ENCODE results near the gene MVK. TPM values are rescaled to one million over a fixed set of nuclear protein-coding genes. Genes with fewer than 3 reads are reported as not detected.

Gene MVK
- total RNA-seq, 3 donors from 2014 or later: 18.9 to 30.0 (median 29.8) TPM

DNA sequence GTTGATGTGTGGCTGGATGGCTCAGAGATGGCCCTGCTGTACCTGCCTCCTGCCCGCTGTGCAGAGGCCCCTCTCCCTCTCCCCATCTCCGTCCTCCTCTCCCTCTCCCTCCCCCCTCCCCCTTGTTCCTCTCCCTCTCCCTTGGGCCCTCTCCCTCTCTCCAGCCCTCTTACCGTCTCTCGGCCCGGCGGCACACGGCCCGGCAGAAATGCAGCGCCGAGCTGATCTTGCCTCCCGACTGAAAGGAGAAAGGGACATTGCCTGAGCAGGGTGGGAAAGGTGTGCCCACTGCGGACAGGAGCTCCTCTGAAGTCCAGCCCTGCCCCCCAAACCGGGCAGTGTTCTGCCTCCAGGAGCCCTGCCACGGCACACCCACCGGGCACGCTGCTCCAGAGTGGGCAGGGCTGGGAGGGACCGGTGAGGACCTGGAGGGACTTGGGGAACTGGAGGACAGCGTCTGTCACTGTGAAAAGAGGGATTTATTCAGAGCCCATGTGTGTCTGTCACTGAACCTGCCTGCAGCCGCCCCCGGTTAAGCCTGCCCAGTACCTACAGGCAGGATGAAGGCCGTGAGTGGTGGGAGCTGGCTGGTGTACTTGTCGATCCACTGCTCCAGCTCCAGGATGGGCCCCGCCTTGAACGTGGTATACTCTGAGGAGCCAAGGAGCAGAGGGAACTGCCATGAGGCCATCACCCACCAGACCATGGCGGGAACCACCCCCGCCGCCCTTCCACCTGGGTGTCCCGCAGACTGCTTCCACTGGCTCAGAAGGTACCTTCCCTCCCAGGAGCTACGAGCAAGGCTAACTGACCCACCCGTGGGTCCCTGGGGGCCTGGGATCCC is 12.5 kb upstream of the MVK start:
- DNase-seq (no peak), ATAC-seq (no peak)
- Histone ChIP-seq H3K4me1 (ENCODE audit: low read depth) (peaks cover 8% of the 10 kb centered on the region), H3K9me3 (no peaks in the 10 kb centered on the region), H3K36me3 (ENCODE audit: low read depth) (no peaks in the 10 kb centered on the region), H3K4me3 (no peak overlapping the region)
- intact Hi-C loops (cut with DNase I, micrococcal nuclease): no loop called here
- TF ChIP-seq, protein P1, sequence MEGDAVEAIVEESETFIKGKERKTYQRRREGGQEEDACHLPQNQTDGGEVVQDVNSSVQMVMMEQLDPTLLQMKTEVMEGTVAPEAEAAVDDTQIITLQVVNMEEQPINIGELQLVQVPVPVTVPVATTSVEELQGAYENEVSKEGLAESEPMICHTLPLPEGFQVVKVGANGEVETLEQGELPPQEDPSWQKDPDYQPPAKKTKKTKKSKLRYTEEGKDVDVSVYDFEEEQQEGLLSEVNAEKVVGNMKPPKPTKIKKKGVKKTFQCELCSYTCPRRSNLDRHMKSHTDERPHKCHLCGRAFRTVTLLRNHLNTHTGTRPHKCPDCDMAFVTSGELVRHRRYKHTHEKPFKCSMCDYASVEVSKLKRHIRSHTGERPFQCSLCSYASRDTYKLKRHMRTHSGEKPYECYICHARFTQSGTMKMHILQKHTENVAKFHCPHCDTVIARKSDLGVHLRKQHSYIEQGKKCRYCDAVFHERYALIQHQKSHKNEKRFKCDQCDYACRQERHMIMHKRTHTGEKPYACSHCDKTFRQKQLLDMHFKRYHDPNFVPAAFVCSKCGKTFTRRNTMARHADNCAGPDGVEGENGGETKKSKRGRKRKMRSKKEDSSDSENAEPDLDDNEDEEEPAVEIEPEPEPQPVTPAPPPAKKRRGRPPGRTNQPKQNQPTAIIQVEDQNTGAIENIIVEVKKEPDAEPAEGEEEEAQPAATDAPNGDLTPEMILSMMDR (IDR thresholded peaks at IDR 0.05): no peak

DNA sequence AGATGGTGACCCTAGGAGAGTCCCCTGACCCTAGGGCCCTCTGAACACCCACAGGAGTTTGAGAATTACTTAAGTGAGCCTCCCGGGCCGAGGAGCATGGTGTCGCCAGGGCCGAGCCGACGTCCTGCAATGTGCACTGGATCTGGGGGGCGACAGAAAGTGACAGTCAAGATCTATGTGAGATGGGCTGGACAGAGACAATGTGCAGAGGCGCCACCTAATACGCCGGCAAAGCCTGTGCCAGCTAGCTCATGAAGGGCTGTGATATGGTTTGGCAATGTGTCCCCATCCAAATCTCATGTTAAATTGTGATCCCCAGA is 11.9 kb upstream of the MVK start:
- no peaks in the 10 kb centered on the region for H3K9me3 ChIP-seq
- no peak for ATAC-seq
- TF ChIP-seq, protein P1 (IDR thresholded peaks at IDR 0.05): no peak
- no peaks in the 10 kb centered on the region for H3K36me3 ChIP-seq (ENCODE audit: low read depth)
- intact Hi-C loops (cut with DNase I, micrococcal nuclease): no loop called here
- DNase-seq: no peak
- peaks cover 8% of the 10 kb centered on the region for H3K4me1 ChIP-seq (ENCODE audit: low read depth)
- H3K4me3 ChIP-seq: no peak overlapping the region

DNA sequence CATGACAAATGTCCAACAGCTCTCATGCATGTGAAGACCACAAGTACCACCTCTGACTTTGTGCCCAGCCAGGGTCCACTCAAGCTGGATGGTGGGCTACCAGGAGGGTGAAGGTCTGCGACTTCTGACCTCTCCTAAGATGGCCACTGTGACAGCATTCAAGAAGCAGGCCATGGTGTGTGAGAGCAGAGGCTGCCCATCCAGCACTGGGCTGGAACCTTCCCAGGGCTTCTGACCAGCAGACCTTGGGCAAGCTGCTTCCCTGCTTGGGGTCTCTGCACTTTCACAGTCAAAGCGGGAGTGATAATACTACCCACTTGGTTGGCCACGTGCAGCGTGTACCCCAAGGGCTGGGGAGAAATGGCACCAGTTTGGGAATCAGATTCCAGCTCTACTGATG is 10.7 kb upstream of the MVK start:
- TF ChIP-seq, protein P1 (IDR thresholded peaks at IDR 0.05): no peak
- ATAC-seq: no peak
- Histone ChIP-seq H3K36me3 (ENCODE audit: low read depth) (no peaks in the 10 kb centered on the region), H3K4me1 (ENCODE audit: low read depth) (peaks cover 8% of the 10 kb centered on the region), H3K9me3 (no peaks in the 10 kb centered on the region), H3K4me3 (no peak overlapping the region)
- DNase-seq: no peak
- intact Hi-C loops (cut with DNase I, micrococcal nuclease): no loop called here

DNA sequence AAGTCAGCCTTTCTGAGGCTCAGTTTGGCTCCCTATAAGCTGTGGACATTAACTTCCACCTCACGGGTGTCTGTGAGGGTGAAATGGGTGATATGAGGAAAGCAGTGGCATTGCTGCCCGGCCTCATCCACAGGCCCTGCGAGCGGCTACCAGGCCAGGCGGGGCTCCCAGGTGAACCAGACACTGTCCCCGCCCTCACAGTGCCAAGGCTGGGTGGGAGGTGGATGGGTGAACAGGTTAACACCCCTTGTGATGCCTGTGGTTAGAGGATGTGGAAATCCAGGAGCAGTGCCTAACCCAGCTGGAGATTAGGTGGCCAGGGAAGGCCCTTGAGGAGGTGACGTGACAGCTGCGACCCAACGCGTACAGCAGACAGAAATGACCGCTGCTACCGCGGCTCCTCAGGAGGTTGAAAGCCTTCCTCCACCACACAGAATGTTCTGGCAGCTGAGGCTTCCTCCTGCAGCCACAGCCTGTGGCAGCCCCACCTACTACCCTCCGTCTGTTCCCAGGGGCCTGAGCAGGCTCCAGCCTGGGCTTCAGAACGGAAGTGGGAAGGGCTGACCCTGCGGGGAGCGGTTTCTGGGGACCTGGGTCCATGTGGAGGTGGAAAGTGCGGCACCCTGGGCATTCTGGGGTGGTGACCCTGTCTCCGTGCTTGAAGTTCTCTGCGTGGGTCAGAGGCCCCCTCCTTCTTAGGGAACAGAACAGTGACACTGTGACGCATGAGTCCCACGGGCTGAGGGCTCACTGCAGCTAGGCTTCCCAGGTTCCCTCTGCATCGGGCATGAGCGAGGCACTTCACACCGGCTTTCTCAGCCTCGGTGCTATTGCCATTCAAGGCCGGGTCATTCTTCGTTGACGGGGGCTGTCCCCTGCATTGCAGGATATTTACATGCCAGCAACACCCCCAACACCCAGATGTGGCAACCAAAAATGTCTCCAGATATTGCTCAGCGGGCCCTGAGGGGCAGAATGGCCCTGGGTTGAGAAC is 10.0 kb upstream of the MVK start:
- Histone ChIP-seq H3K4me3 (no peak overlapping the region), H3K4me1 (ENCODE audit: low read depth) (peaks cover 3% of the 10 kb centered on the region), H3K9me3 (no peaks in the 10 kb centered on the region), H3K36me3 (ENCODE audit: low read depth) (no peaks in the 10 kb centered on the region)
- no peak for DNase-seq
- intact Hi-C loops (cut with DNase I, micrococcal nuclease): no loop called here
- TF ChIP-seq, protein P1 (IDR thresholded peaks at IDR 0.05): no peak
- no peak for ATAC-seq

DNA sequence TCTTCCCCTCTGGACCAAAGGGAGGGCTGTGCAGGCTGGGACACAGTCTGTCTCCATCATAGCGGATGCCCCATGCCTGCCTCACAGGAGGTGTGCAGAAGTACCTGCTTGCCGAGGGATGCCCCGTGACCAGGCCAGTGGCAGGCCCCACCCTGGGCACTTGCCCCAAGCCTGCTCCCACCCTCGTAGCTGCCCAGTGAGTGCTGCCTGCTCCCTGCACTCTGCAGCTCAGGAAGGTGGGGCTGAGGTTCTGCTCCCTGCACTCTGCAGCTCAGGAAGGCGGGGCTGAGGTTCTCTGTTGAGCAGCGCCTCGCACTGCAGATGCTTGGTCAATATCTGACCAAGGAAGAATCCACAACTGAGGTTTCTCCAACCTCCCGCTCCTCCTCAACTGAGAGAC is 7.2 kb upstream of the MVK start:
- H3K4me1 ChIP-seq (ENCODE audit: low read depth): no peaks in the 10 kb centered on the region
- DNase-seq (no peak), ATAC-seq (no peak)
- H3K4me3 ChIP-seq: no peak overlapping the region
- TF ChIP-seq, protein P1 (IDR thresholded peaks at IDR 0.05): no peak
- intact Hi-C loops (cut with DNase I, micrococcal nuclease): no loop called here
- no peaks in the 10 kb centered on the region for H3K9me3 ChIP-seq
- no peaks in the 10 kb centered on the region for H3K36me3 ChIP-seq (ENCODE audit: low read depth)

Data from mucosa of descending colon (tissue), 3 donors.